Fibroblast of skin of scalp (primary cell): ENCODE measurements around the gene FCN3.
A peak's percentile ranks its signal among the peaks of the same experiment; 100 is the strongest.

Experiments used
- DNase-seq: peaks from one replicate; pipeline ENCODE4 v3.0.0-alpha.2; 2013

FCN3 gene

DNA sequence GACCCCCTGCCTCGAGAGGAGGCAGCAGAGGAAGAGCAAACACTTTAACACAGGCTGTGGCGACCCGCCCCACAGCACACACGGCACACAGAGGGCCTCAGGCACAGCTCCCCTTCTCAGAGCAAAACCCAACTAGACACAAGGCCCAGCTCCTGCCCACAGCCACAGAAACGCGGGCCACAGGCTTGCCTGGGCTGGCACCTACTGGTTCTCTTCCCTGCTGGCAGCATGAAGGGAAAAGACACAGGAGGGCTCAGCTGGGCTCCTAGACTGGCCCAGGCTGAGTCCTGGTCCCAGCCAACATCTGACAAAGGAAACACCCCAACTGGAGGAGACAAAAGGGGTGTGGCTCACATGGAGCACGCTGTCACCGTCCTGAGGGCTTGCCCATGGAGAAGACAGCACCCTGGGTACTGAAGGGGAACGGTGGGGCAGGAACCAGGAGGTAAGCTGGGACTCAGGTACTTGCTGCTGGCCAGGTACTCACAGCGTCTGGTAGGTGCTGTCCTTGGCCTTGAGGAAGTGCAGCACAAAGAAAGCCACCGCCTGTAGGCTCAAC lies 5.0 kb upstream of the FCN3 start:
- DNase-seq = no peak

- DNase-seq = no peak
Measured at GRCh38 chr1:27377760-27378495, 3.3 kb upstream of the FCN3 start.

DNA sequence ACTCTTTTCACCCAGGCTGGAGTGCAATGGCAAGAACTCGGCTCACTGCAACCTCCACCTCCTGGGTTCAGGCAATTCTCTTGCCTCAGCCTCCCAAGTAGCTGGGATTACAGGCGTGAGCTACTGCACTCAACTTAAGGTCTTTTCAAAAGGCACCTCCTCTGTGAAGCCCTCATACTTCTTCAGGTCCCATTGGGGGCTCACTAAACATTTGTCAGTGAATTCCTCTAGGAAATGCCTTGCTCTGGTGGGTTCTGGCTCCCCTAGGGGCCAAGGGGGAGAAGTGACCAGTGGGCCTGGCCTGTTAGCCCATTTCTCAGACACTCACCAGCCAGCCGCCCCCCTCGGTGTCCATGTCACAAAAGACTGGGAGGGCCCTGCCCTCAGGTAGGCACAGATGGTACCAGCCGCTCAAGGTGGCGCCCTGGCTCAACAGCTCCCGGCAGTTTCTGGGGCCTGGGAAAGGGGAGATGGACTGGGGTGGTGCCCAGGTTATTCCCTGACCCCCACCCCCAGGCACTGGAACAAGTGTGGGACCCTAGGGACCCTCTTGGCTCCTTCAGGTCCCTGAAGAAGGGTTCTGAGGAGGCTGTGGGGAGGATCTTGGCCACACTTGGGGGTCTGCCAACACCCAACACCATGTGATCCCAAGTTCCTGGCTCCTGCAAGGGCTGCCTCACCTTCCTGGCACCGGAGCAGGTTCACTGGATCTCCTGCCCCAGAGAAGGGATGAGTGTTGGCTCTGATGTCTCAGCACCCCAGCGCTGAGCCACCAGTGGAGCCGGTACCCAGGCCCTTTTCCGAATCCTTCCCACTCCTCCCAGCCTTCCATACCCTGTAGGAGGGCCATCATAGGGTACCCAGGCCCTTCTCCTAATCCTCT lies 1.6 kb downstream of the FCN3 start:
- DNase-seq = peak; percentile 22

DNA sequence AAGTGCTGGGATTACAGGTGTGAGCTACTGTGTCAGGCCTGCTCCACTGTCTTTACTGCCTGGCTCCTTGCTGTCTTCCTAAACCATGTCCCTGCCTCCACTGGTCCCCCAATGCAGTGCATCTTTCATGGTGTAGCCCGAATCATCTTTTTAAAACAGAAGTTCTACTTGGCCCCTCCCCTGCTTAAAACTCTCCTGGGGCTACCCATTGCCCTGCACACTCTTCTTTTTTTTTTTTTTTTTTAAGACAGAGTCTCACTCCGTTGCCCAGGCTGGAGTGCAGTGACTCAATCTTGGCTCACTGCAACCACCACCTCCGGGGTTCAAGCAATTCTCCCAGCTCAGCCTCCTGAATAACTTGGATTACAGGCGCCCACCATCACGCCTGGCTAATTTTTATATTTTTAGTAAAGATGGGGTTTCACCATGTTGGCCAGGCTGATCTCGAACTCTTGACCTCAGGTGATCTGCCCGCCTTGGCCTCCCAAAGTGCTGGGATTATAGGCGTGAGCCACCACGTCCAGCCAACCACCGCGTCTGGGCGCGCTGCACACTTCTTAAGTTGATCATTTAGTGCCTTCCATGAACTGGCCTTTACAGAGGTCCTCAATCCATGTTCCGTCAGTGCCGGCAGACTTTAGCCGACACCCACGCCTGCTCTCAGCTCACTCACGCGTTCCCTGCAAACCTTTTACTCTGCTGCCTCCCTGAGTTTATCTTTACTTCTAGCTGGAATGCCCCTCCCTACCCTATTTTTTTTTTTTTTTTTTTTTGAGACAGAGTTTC lies 2.4 kb downstream of the FCN3 start:
- DNase-seq = no peak

GRCh38 chr1:27368869-27369582 lies 5.6 kb downstream of the FCN3 start:
- peak; percentile 27 for DNase-seq

DNA sequence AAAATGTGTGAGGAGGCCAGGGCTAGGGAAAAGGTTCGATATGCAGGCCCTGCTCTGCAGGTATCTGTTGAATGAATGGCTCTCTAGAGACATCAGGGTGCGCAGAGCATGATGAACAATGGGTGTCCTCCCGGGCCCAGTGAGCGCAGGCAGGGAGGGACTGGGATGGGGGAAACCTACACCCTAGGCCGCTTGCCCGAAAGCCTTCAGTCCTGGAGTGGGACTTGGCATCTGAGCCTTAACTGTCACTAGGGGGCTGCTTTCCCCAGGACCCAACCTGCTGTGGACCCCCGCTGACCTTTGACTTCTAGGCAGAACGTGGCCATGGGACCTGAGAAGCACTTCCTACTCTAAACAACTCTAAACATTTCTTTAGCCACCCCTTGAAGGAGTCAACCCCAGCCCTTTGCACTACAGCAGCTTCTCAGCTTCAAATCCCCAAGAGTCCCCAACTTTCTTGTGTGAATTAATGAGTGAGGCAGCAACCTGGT lies 7.4 kb downstream of the FCN3 start:
- DNase-seq = no peak

- DNase-seq = peak; percentile 82
Measured at GRCh38 chr1:27366411-27367159, 8.0 kb downstream of the FCN3 start, which contains the start of gene MAP3K6. MAP3K6 (minus strand) TSS chr1:27366961; CDS start chr1:27366597, 364 bp downstream.

GRCh38 chr1:27366113-27366410 lies 8.6 kb downstream of the FCN3 start:
- peak; percentile 87 for DNase-seq

DNA sequence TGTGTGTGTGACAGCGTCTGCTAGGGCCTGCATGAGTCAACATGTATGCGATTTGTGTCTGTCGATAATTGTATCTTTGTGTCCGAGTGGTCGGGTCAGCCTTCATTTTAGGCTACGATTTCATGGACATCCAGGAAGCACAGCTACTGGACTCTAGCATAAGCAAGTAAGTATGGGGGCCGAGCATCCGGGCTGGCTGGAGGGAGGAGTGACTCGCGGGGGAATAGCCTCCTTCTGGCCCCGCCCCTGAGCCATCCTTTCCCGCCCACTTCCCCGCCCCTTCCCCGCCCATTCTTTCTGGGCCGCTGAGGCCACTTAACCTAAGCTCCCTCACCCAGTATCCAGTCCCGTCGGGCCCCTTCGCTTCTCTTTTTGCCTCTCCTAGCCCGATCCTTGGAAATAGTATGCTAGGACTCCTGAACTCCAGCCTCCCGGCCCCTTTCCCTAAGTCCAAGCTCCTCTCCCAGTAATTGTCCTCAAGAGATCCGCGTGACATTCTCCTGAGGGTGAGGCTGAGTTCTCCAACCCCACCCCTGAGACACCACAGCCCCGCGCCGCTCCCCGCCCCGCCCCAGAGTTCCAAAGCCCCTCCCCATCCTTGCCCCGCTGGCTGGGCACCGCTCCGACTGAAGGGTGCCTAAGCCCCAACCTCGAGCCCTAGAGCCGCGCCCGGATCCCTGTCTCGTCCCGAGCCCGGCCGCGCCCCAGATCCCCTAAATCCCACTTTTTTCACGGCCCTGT lies 9.1 kb downstream of the FCN3 start:
- DNase-seq = peak; percentile 92

DNA sequence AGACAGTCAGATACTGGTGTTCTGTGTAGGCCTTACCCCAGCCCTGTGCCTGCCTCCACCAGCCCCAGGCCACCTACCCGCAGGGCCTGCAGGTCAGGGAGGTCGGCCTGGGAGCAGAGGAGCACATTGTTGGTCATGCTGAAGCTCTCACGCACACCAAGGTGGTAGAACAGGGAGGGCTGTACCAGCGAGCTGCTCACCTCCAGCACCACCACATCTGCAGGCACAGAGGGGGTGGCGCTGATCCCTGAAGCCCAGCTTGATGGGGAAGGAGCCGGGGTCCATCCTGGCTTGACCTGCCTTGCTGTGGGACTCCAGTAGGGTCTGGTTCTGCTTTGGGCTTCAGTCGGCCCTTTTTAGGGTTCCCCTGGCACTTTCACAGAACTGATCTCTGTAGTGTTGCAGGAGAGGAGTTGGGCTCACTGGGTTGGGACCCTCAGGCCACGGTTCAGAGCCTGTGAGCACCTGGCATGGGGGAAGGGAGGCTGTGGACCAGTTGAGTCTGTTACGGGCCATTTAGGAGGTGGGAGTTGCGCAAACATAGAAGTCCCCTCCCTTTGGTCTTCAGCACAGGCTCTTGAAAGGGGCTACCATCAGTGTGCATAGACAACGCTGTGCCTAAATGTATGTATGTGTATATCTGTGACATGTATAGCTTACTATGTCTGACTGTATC lies 9.8 kb downstream of the FCN3 start:
- DNase-seq = no peak

DNA sequence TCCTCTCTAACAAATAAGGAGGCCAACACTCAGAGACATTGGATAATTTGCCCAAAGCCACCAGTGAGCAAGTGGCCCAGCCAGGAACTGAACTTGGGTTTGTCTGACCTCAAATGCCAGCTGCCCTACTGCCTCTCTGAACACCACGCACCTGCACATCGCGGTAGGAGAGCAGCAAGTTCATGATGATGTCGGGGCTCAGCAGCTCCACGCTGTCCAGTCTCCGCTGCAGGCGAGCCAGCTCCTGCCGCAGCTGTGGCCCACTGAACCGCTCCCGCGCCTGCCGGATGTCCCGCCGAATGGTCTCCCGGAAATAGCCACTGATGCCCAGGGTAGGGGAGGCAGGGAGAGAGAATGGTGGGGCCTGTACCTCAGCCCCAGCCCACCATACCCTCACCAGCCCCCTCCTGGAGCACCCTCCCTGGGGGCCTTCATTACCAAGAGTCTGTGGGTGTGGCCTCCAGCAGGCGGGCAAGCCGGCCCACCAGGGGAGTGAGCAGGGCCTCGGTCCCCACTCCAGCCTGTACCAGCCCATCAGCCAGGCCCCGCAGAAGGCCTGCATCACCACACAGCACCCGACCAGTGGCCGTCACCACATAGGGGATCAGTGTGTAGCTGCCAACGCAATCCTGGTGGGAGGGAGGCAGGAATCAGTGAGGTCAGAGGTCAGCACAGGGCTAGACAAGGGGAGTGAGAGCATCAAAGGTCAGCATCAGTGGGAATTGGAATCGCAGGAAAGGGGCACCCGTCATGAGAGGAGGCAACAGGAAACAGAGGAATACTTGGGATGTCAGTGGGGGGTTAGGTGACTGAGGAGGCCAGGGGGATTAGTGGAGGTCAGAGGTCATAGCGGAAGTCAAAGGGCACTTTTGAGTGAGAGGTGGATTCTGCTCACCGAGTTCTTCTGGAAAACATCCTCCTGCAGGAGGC lies 10.6 kb downstream of the FCN3 start:
- no peak for DNase-seq

DNA sequence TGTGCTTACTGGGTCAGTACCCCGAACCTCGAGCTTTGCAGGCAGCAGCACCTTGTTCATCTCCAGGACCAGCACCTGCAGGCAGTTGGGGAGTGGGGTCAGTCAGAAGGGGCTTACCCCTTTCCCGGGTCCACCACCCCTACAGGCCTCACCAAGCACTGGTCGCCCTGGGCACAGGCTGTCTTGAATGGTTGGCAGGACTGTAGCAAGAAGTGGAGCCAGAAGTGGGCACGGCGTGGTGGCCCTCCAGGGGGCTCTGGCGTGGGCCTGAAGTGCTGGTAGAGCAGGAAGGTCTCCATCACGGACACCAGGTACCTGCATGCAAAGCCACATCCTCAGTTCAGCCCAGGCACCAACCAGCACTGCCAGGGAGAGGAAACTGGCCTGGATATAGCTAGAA lies 13.1 kb downstream of the FCN3 start:
- DNase-seq = no peak

DNA sequence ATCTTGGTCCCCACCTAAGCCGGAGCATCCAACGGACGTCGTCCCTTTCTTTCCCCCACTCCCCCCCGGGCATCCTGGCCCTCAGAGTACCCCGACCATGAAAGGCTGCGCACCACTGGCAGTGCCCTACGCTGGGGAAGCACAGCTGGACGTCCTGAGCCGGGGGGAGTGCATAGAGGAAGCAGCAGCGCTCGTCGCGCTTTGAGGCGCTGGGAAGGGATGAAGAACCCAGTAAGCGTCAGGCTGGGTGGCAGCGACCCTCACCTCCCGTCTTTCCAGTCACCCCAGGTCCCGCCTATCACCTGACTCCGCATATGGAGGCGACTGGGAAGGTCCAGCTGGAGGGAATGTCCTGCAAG lies 13.6 kb downstream of the FCN3 start:
- DNase-seq = no peak

DNA sequence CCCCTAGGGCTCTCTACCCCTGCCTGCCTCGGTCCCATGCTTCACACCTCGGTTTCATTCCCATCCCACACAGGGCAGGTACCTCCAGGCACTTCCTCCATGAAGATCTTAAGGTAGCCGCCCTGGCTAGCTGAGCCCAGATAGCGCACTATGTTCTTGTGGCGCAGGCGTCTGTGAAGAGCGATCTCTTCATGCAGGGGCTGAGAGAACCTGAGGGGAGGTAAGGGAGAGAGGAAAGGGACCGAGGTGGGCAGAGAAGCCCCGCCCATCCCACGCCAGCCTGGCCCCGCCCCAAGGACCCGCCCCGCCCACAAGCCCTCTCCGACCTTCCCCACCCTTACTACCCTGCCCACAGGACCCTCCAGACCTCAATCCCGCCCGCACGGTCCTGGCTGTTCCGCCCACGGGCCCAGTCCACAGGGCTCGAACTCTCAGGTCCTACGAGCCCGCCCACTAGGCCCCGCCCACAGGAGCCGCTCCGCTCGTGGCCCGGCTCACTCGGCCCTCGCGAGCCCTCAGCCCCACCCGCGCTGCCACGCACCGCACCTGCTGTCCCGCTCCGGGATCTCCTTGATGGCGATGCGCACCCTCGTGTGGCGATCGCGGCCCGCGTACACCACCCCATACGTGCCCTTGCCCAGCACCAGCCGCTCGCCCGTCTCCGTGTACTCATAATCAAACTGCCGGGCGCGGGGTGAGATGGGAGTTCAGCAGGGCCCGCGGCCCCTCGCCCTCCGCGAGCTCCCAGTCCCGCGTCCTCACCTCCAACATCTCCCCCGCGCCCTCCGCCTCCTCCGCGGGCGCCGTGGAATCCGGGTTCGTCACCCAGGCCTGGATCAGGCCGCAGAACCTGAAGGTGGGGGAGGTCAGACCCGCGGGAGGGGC lies 14.2 kb downstream of the FCN3 start:
- DNase-seq = no peak

- DNase-seq = no peak
Measured at GRCh38 chr1:27359822-27360158, 14.8 kb downstream of the FCN3 start.

- no peak for DNase-seq
Measured at GRCh38 chr1:27358928-27359313, 15.7 kb downstream of the FCN3 start.

- DNase-seq = no peak
Measured at GRCh38 chr1:27358038-27358927, 16.3 kb downstream of the FCN3 start.
